ENCODE results near the gene CD9.

The CD9 gene

GRCh38 chr12:6193853-6194815, 6.1 kb upstream of the CD9 start:
- Histone ChIP-seq H3K36me3 (ENCODE audit: control insufficient read depth, insufficient read depth, low read length) (no peaks in the 10 kb centered on the region), H3K9ac (ENCODE audit: low read depth, low read length) (no peak overlapping the region), H3K27ac (ENCODE audit: low read depth, low read length) (no peak overlapping the region), H3K4me3 (ENCODE audit: low read depth, low read length) (no peak overlapping the region), H3K27me3 (ENCODE audit: control insufficient read depth, insufficient read depth, low read length) (peaks cover 9% of the 10 kb centered on the region), H3K4me1 (ENCODE audit: control insufficient read depth, insufficient read depth, low read length) (peaks cover 34% of the 10 kb centered on the region), H3K9me3 (ENCODE audit: control insufficient read depth, insufficient read depth, low read length) (no peaks in the 10 kb centered on the region)

GRCh38 chr12:6195665-6196535, 4.3 kb upstream of the CD9 start:
- Histone ChIP-seq H3K4me3 (ENCODE audit: low read depth, low read length) (no peak overlapping the region), H3K9ac (ENCODE audit: low read depth, low read length) (no peak overlapping the region), H3K9me3 (ENCODE audit: control insufficient read depth, insufficient read depth, low read length) (no peaks in the 10 kb centered on the region), H3K36me3 (ENCODE audit: control insufficient read depth, insufficient read depth, low read length) (no peaks in the 10 kb centered on the region), H3K4me1 (ENCODE audit: control insufficient read depth, insufficient read depth, low read length) (peaks cover 39% of the 10 kb centered on the region), H3K27me3 (ENCODE audit: control insufficient read depth, insufficient read depth, low read length) (peaks cover 10% of the 10 kb centered on the region), H3K27ac (ENCODE audit: low read depth, low read length) (peak overlapping the region; percentile 40)

- H3K27me3 ChIP-seq (ENCODE audit: control insufficient read depth, insufficient read depth, low read length), result peaks cover 10% of the 10 kb centered on the region
- H3K27ac ChIP-seq (ENCODE audit: low read depth, low read length), result no peak overlapping the region
- no peak overlapping the region for H3K4me3 ChIP-seq (ENCODE audit: low read depth, low read length)
- peaks cover 9% of the 10 kb centered on the region for H3K36me3 ChIP-seq (ENCODE audit: control insufficient read depth, insufficient read depth, low read length)
- no peaks in the 10 kb centered on the region for H3K9me3 ChIP-seq (ENCODE audit: control insufficient read depth, insufficient read depth, low read length)
- H3K9ac ChIP-seq (ENCODE audit: low read depth, low read length), result no peak overlapping the region
- H3K4me1 ChIP-seq (ENCODE audit: control insufficient read depth, insufficient read depth, low read length), result peaks cover 56% of the 10 kb centered on the region
These were observed 2.1 kb upstream of the CD9 start for GRCh38 chr12:6198051-6198450.

- no peak overlapping the region for H3K9ac ChIP-seq (ENCODE audit: low read depth, low read length)
- no peak overlapping the region for H3K4me3 ChIP-seq (ENCODE audit: low read depth, low read length)
- H3K27ac ChIP-seq (ENCODE audit: low read depth, low read length), result no peak overlapping the region
- peaks cover 10% of the 10 kb centered on the region for H3K27me3 ChIP-seq (ENCODE audit: control insufficient read depth, insufficient read depth, low read length)
- peaks cover 10% of the 10 kb centered on the region for H3K36me3 ChIP-seq (ENCODE audit: control insufficient read depth, insufficient read depth, low read length)
- peaks cover 56% of the 10 kb centered on the region for H3K4me1 ChIP-seq (ENCODE audit: control insufficient read depth, insufficient read depth, low read length)
- H3K9me3 ChIP-seq (ENCODE audit: control insufficient read depth, insufficient read depth, low read length), result no peaks in the 10 kb centered on the region
These were observed 1.6 kb upstream of the CD9 start for GRCh38 chr12:6198556-6198955.

GRCh38 chr12:6198985-6199530, 1.1 kb upstream of the CD9 start:
- H3K36me3 ChIP-seq (ENCODE audit: control insufficient read depth, insufficient read depth, low read length), result peaks cover 11% of the 10 kb centered on the region
- H3K9me3 ChIP-seq (ENCODE audit: control insufficient read depth, insufficient read depth, low read length), result no peaks in the 10 kb centered on the region
- H3K9ac ChIP-seq (ENCODE audit: low read depth, low read length), result no peak overlapping the region
- peak overlapping the region; percentile 51 for H3K4me3 ChIP-seq (ENCODE audit: low read depth, low read length)
- peaks cover 56% of the 10 kb centered on the region for H3K4me1 ChIP-seq (ENCODE audit: control insufficient read depth, insufficient read depth, low read length)
- H3K27ac ChIP-seq (ENCODE audit: low read depth, low read length), result peak overlapping the region; percentile 78
- H3K27me3 ChIP-seq (ENCODE audit: control insufficient read depth, insufficient read depth, low read length), result peaks cover 10% of the 10 kb centered on the region

- H3K27ac ChIP-seq (ENCODE audit: low read depth, low read length), result peak overlapping the region; percentile 78
- H3K9me3 ChIP-seq (ENCODE audit: control insufficient read depth, insufficient read depth, low read length), result no peaks in the 10 kb centered on the region
- peaks cover 59% of the 10 kb centered on the region for H3K4me1 ChIP-seq (ENCODE audit: control insufficient read depth, insufficient read depth, low read length)
- H3K27me3 ChIP-seq (ENCODE audit: control insufficient read depth, insufficient read depth, low read length), result peaks cover 10% of the 10 kb centered on the region
- H3K36me3 ChIP-seq (ENCODE audit: control insufficient read depth, insufficient read depth, low read length), result peaks cover 11% of the 10 kb centered on the region
- H3K9ac ChIP-seq (ENCODE audit: low read depth, low read length), result no peak overlapping the region
- peak overlapping the region; percentile 51 for H3K4me3 ChIP-seq (ENCODE audit: low read depth, low read length)
These were observed 507 bp upstream of the CD9 start for GRCh38 chr12:6199531-6200255.

GRCh38 chr12:6201213-6201608, 1.0 kb downstream of the CD9 start:
- Histone ChIP-seq H3K27ac (ENCODE audit: low read depth, low read length) (no peak overlapping the region), H3K4me1 (ENCODE audit: control insufficient read depth, insufficient read depth, low read length) (peaks cover 69% of the 10 kb centered on the region), H3K4me3 (ENCODE audit: low read depth, low read length) (peak overlapping the region; percentile 85), H3K27me3 (ENCODE audit: control insufficient read depth, insufficient read depth, low read length) (peaks cover 10% of the 10 kb centered on the region), H3K9ac (ENCODE audit: low read depth, low read length) (peak overlapping the region; percentile 43; the same call in 1 of the 2 replicates), H3K36me3 (ENCODE audit: control insufficient read depth, insufficient read depth, low read length) (peaks cover 11% of the 10 kb centered on the region), H3K9me3 (ENCODE audit: control insufficient read depth, insufficient read depth, low read length) (no peaks in the 10 kb centered on the region)

GRCh38 chr12:6201826-6202225, 1.6 kb downstream of the CD9 start:
- H3K36me3 ChIP-seq (ENCODE audit: control insufficient read depth, insufficient read depth, low read length), result peaks cover 11% of the 10 kb centered on the region
- H3K27me3 ChIP-seq (ENCODE audit: control insufficient read depth, insufficient read depth, low read length), result peaks cover 10% of the 10 kb centered on the region
- peaks cover 67% of the 10 kb centered on the region for H3K4me1 ChIP-seq (ENCODE audit: control insufficient read depth, insufficient read depth, low read length)
- no peak overlapping the region for H3K27ac ChIP-seq (ENCODE audit: low read depth, low read length)
- H3K9ac ChIP-seq (ENCODE audit: low read depth, low read length), result no peak overlapping the region
- H3K9me3 ChIP-seq (ENCODE audit: control insufficient read depth, insufficient read depth, low read length), result no peaks in the 10 kb centered on the region
- H3K4me3 ChIP-seq (ENCODE audit: low read depth, low read length), result peak overlapping the region; percentile 85

GRCh38 chr12:6202304-6202703, 2.1 kb downstream of the CD9 start:
- Histone ChIP-seq H3K4me3 (ENCODE audit: low read depth, low read length) (peak overlapping the region; percentile 85; the same call in 1 of the 2 replicates), H3K9ac (ENCODE audit: low read depth, low read length) (no peak overlapping the region), H3K27me3 (ENCODE audit: control insufficient read depth, insufficient read depth, low read length) (peaks cover 10% of the 10 kb centered on the region), H3K9me3 (ENCODE audit: control insufficient read depth, insufficient read depth, low read length) (no peaks in the 10 kb centered on the region), H3K27ac (ENCODE audit: low read depth, low read length) (no peak overlapping the region), H3K4me1 (ENCODE audit: control insufficient read depth, insufficient read depth, low read length) (peaks cover 70% of the 10 kb centered on the region), H3K36me3 (ENCODE audit: control insufficient read depth, insufficient read depth, low read length) (peaks cover 11% of the 10 kb centered on the region)

- H3K9me3 ChIP-seq (ENCODE audit: control insufficient read depth, insufficient read depth, low read length), result no peaks in the 10 kb centered on the region
- peaks cover 11% of the 10 kb centered on the region for H3K36me3 ChIP-seq (ENCODE audit: control insufficient read depth, insufficient read depth, low read length)
- H3K9ac ChIP-seq (ENCODE audit: low read depth, low read length), result no peak overlapping the region
- 0 out of 2 replicates have a peak overlapping the region, but pooled peaks have one; percentile 1 for H3K4me3 ChIP-seq (ENCODE audit: low read depth, low read length)
- no peak overlapping the region for H3K27ac ChIP-seq (ENCODE audit: low read depth, low read length)
- peaks cover 10% of the 10 kb centered on the region for H3K27me3 ChIP-seq (ENCODE audit: control insufficient read depth, insufficient read depth, low read length)
- H3K4me1 ChIP-seq (ENCODE audit: control insufficient read depth, insufficient read depth, low read length), result peaks cover 69% of the 10 kb centered on the region
These were observed 2.6 kb downstream of the CD9 start for GRCh38 chr12:6202846-6203245.
